ENCODE measurements around the gene MRPL41. TPM values are rescaled to one million over a fixed set of nuclear protein-coding genes. Genes with fewer than 3 reads are reported as not detected.
"Not testable (repeated sequence)": the region's sequence is repeated elsewhere in the genome, so short reads cannot be mapped to it uniquely, and the experiment has no call there.

Gene MRPL41
- total and polyA plus RNA-seq, 2 of the 13 experiments (the other 11 are each of a cell fraction or from before 2014, with no cell fraction given), result 20.9 to 54.0 TPM

DNA sequence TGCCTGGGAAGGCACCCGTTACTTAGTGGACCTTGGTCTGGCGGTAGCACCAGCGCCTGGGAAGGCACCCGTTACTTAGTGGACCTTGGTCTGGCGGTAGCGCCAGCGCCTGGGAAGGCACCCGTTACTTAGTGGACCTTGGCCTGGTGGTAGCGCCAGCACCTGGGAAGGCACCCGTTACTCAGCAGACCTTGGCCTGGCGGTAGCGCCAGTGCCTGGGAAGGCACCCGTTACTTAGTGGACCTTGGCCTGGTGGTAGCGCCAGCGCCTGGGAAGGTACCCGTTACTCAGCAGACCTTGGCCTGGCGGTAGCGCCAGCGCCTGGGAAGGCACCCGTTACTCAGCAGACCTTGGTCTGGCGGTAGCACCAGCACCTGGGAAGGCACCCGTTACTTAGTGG, 40.6 kb upstream of the MRPL41 start:
- BruUV-seq (replicated peaks); DNase-seq (ENCODE audit: low spot score): not testable (repeated sequence)

DNA sequence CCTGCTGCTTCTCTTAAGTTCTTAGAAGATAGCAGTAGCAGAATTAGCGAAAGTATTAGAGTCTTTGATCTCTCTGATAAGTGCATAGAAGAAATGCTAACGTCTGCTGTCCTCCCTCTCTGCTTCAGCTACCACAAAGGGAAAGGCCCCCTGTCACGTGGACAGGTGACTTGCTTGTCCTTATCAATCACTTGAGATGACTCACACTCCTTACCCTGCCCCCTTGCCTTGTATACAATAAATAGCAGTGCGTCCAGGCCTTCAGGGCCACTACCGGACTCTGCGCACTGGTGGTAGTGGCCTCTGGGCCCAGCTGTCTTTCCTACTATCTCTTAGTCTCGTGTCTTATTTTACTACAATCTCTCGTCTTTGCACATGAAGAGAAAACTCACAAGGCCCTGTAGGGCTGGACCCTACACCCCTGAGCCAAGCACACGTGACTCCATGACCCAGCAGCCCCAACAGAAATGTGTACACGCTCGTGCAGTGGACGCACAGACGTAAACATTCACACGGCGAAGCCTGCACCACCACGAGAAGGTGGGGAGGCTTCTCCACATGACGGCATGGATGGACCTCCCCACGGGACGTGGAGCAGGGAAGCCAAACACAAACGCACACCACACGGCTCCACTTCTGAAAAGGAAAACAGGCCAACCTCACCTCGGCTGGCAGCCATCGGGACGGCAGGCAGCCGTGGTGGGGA, 39.8 kb upstream of the MRPL41 start:
- FAIRE-seq, result no peak
- intact Hi-C loops (cut with micrococcal nuclease; ENCODE audit: unreplicated experiment) (no loop called here), in situ Hi-C loops (cut with HindIII; ENCODE audit: extremely low pct_ligation_motif_present, low pct_unique_long_range_greater_than_20kb) (no loop called here)
- H3K9ac ChIP-seq (ENCODE audit: insufficient read depth, low read depth, low read length), result no peak overlapping the region
- peaks cover 3% of the 10 kb centered on the region; the same call in 1 of the 2 replicates for H3K9me3 ChIP-seq (ENCODE audit: low read length)
- ATAC-seq, result no peak
- WGBS (ENCODE audit: low lambda C conversion rate), result 46% methylated on average over 20 of the region's 25 CpGs
- H4K20me1 ChIP-seq (ENCODE audit: insufficient read depth, low read length), result no peaks in the 10 kb centered on the region
- H3K4me1 ChIP-seq (ENCODE audit: insufficient read depth, low read length), result peaks cover 3% of the 10 kb centered on the region
- H3K4me3 ChIP-seq (replicated peaks in 1 of 3; ENCODE audit: insufficient read depth in 1 of 3, low read depth in 2 of 3, low read length in 3 of 3), result no peak overlapping the region
- no peak for DNase-seq (ENCODE audit: low spot score)
- peak; percentile 58 for TF ChIP-seq FOSL2 (CRISPR knock-in tag; IDR thresholded peaks at IDR 0.05)
- TF ChIP-seq NPAS2 (CRISPR knock-in tag; IDR thresholded peaks at IDR 0.05; ENCODE audit: borderline replicate concordance), result no peak
- ChIA-PET CTCF (ENCODE audit: low intra/inter-chr PET ratio, low total read pairs) (no interaction called here), POLR2A (no interaction called here)
- no TSS peak for BruUV-seq (replicated peaks)
- peak overlapping the region; percentile 24 for H3K27ac ChIP-seq (ENCODE audit: extremely low read length, insufficient read depth, low read length)
- H3K27me3 ChIP-seq (ENCODE audit: control insufficient read depth in 1 of 2, insufficient read depth in 2 of 2, low read length in 2 of 2), result no peaks in the 10 kb centered on the region; a peak in 1 of 5 replicates
- no peaks in the 10 kb centered on the region for H3K36me3 ChIP-seq (replicated peaks in 1 of 2; ENCODE audit: control insufficient read depth in 1 of 2, insufficient read depth in 2 of 2, low read length in 2 of 2)
- no peak overlapping the region for H2AFZ ChIP-seq (ENCODE audit: low read length)
- H3K4me2 ChIP-seq (ENCODE audit: low read depth, low read length), result no peak overlapping the region
- no peaks in the 10 kb centered on the region for H3K79me2 ChIP-seq (ENCODE audit: insufficient read depth, low read length)

More for the DNA sequence above, 40.6 kb upstream of the MRPL41 start:
- H3K9ac ChIP-seq (ENCODE audit: insufficient read depth, low read depth, low read length); ATAC-seq; POLR2A ChIA-PET; H3K27me3 ChIP-seq (ENCODE audit: control insufficient read depth in 1 of 2, insufficient read depth in 2 of 2, low read length in 2 of 2); H3K4me3 ChIP-seq (replicated peaks in 1 of 3; ENCODE audit: insufficient read depth in 1 of 3, low read depth in 2 of 3, low read length in 3 of 3); H3K9me3 ChIP-seq (ENCODE audit: low read length); H3K4me2 ChIP-seq (ENCODE audit: low read depth, low read length); in situ Hi-C loops (cut with HindIII; ENCODE audit: extremely low pct_ligation_motif_present, low pct_unique_long_range_greater_than_20kb); FAIRE-seq; H4K20me1 ChIP-seq (ENCODE audit: insufficient read depth, low read length); CTCF ChIA-PET (ENCODE audit: low intra/inter-chr PET ratio, low total read pairs); H2AFZ ChIP-seq (ENCODE audit: low read length); H3K79me2 ChIP-seq (ENCODE audit: insufficient read depth, low read length); H3K36me3 ChIP-seq (replicated peaks in 1 of 2; ENCODE audit: control insufficient read depth in 1 of 2, insufficient read depth in 2 of 2, low read length in 2 of 2); intact Hi-C loops (cut with micrococcal nuclease; ENCODE audit: unreplicated experiment): not testable (repeated sequence)
- TF ChIP-seq, protein P1, sequence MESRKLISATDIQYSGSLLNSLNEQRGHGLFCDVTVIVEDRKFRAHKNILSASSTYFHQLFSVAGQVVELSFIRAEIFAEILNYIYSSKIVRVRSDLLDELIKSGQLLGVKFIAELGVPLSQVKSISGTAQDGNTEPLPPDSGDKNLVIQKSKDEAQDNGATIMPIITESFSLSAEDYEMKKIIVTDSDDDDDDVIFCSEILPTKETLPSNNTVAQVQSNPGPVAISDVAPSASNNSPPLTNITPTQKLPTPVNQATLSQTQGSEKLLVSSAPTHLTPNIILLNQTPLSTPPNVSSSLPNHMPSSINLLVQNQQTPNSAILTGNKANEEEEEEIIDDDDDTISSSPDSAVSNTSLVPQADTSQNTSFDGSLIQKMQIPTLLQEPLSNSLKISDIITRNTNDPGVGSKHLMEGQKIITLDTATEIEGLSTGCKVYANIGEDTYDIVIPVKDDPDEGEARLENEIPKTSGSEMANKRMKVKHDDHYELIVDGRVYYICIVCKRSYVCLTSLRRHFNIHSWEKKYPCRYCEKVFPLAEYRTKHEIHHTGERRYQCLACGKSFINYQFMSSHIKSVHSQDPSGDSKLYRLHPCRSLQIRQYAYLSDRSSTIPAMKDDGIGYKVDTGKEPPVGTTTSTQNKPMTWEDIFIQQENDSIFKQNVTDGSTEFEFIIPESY (CRISPR knock-in tag; IDR thresholded peaks at IDR 0.05), result peak; percentile 95
- 82% methylated on average over 4 of the region's 22 CpGs for WGBS (ENCODE audit: low lambda C conversion rate)
- Histone ChIP-seq H3K4me1 (ENCODE audit: insufficient read depth, low read length) (peaks cover 11% of the 10 kb centered on the region), H3K27ac (ENCODE audit: extremely low read length, insufficient read depth, low read length) (peak overlapping the region; percentile 24)

DNA sequence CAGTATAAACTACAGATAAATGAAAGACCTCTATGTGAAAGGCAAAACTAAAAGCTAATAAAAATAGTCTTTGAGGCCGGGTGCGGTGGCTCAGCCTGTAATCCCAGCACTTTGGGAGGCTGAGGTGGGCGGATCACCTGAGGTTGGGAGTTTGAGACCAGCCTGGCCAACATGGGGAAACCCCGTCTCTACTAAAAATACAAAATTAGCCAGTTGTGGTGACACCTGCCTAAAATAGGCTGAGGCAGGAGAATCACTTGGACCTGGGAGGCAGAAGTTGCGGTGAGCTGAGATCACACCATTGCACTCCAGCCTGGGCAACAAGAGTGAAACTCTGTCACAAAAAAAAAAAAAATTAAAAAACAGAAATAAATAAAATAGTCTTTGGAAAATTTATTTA, 38.5 kb upstream of the MRPL41 start:
- H3K4me2 ChIP-seq (ENCODE audit: low read depth, low read length); H3K4me3 ChIP-seq (replicated peaks in 1 of 3; ENCODE audit: insufficient read depth in 1 of 3, low read depth in 2 of 3, low read length in 3 of 3); H4K20me1 ChIP-seq (ENCODE audit: insufficient read depth, low read length); H3K36me3 ChIP-seq (replicated peaks in 1 of 2; ENCODE audit: control insufficient read depth in 1 of 2, insufficient read depth in 2 of 2, low read length in 2 of 2); POLR2A ChIA-PET; H3K9me3 ChIP-seq (ENCODE audit: low read length); FAIRE-seq; BruUV-seq (replicated peaks); intact Hi-C loops (cut with micrococcal nuclease; ENCODE audit: unreplicated experiment); H3K27ac ChIP-seq (ENCODE audit: extremely low read length, insufficient read depth, low read length); ATAC-seq; CTCF ChIA-PET (ENCODE audit: low intra/inter-chr PET ratio, low total read pairs); H3K79me2 ChIP-seq (ENCODE audit: insufficient read depth, low read length); H3K27me3 ChIP-seq (ENCODE audit: control insufficient read depth in 1 of 2, insufficient read depth in 2 of 2, low read length in 2 of 2); H3K9ac ChIP-seq (ENCODE audit: insufficient read depth, low read depth, low read length); in situ Hi-C loops (cut with HindIII; ENCODE audit: extremely low pct_ligation_motif_present, low pct_unique_long_range_greater_than_20kb); H3K4me1 ChIP-seq (ENCODE audit: insufficient read depth, low read length); H2AFZ ChIP-seq (ENCODE audit: low read length); DNase-seq (ENCODE audit: low spot score): not testable (repeated sequence)
- WGBS (ENCODE audit: low lambda C conversion rate), result 67% methylated on average over 5 of the region's 5 CpGs

Data from HepG2 (cell line).